ENCODE results near the gene AUTS2. TPM values are rescaled to one million over a fixed set of nuclear protein-coding genes. Genes with fewer than 3 reads are reported as not detected.

AUTS2 gene
- total and polyA plus RNA-seq, 2 of the 8 experiments (the other 6 are each of a cell fraction or from before 2014, with no cell fraction given), result 25.9 to 101 TPM

- Histone ChIP-seq H2BK120ac (replicated peaks; ENCODE audit: low read depth, low read length) (no peak overlapping the region), H3K36me3 (ENCODE audit: control insufficient read depth in 2 of 4, insufficient read depth in 4 of 4, low read length in 3 of 4) (no peaks in the 10 kb centered on the region), H2AK5ac (ENCODE audit: low read depth, low read length) (no peak overlapping the region), H3K4me1 (replicated peaks in 1 of 4; ENCODE audit: control insufficient read depth in 3 of 4, insufficient read depth in 4 of 4, low read length in 3 of 4) (peaks cover 0 to 7% (median 3%) of the 10 kb centered on the region in 4 experiments; a peak in 3 of 7 replicates), H3K9ac (replicated peaks in 1 of 4; ENCODE audit: extremely low read depth in 1 of 4, low read depth in 3 of 4, low read length in 3 of 4) (no peak overlapping the region), H2BK20ac (ENCODE audit: low read length) (no peak overlapping the region), H4K20me1 (replicated peaks in 1 of 2; ENCODE audit: control insufficient read depth in 1 of 2, insufficient read depth in 2 of 2, low read length in 2 of 2) (no peaks in the 10 kb centered on the region), H3K27me3 (replicated peaks in 1 of 4; ENCODE audit: control insufficient read depth in 3 of 4, extremely low read depth in 1 of 4, insufficient read depth in 3 of 4, low read length in 3 of 4) (no peaks in the 10 kb centered on the region), H3K9me3 (ENCODE audit: insufficient read depth in 2 of 2, low read depth in 1 of 2, low read length in 1 of 2) (no peaks in the 10 kb centered on the region), H3K23me2 (ENCODE audit: low read depth, low read length) (no peaks in the 10 kb centered on the region), H2BK12ac (ENCODE audit: low read depth, low read length) (no peak overlapping the region), H3K23ac (ENCODE audit: insufficient read length) (no peak overlapping the region), H3K18ac (ENCODE audit: extremely low read depth, low read length) (no peak overlapping the region), H3K14ac (ENCODE audit: insufficient read length) (no peak overlapping the region), H4K8ac (ENCODE audit: extremely low read depth, insufficient read depth, low read length) (no peak overlapping the region), H3K4me3 (ENCODE audit: extremely low read depth in 1 of 4, insufficient read depth in 2 of 4, low read depth in 3 of 4, low read length in 4 of 4) (no peak overlapping the region), H2BK5ac (ENCODE audit: low read depth, low read length) (no peak overlapping the region), H3K27ac (ENCODE audit: low read depth, low read length) (no peak overlapping the region), H4K91ac (replicated peaks; ENCODE audit: insufficient read length, low read length) (no peak overlapping the region), H3K79me2 (ENCODE audit: control insufficient read depth in 1 of 2, insufficient read depth in 2 of 2, low read length in 2 of 2) (no peaks in the 10 kb centered on the region), H4K5ac (ENCODE audit: insufficient read length, low read depth, low read length) (no peak overlapping the region), H2BK15ac (ENCODE audit: low read length) (no peak overlapping the region), H2AFZ (ENCODE audit: low read length) (no peak overlapping the region), H3K4me2 (ENCODE audit: insufficient read depth in 1 of 2, low read depth in 2 of 2, low read length in 2 of 2) (no peak overlapping the region), H3K79me1 (ENCODE audit: low read depth, low read length) (no peaks in the 10 kb centered on the region), H3K56ac (replicated peaks; ENCODE audit: insufficient read length, low read depth, low read length) (no peak overlapping the region), H3K4ac (replicated peaks; ENCODE audit: insufficient read length, low read depth, low read length) (no peak overlapping the region)
- 94% methylated on average over 2 of the region's 2 CpGs; no CpG with 5 or more reads in 1 of the 2 experiments for WGBS, 2 experiments (ENCODE audit: extremely low coverage in 1 of 2, insufficient coverage in 1 of 2, insufficient read length in 1 of 2, insufficient replicate concordance in 2 of 2, low coverage in 1 of 2, low lambda C conversion rate in 2 of 2, missing lambda C conversion rate in 1 of 2)
- FAIRE-seq, result no peak
- ChIA-PET CTCF (ENCODE audit: partially characterized antibody) (interaction anchor here (0.7 to 1.2 kb wide), 2 partner anchors 30 to 77 kb away, joined by 3 read pairs; no protein-coding TSS in a partner anchor), POLR2A (ENCODE audit: partially characterized antibody) (no interaction called here)
- DNase-seq (ENCODE audit: low read depth in 1 of 2, low spot score in 2 of 2), result no peak
- TF ChIP-seq BCL11A (IDR thresholded peaks at IDR 0.05; ENCODE audit: low read depth in 2 of 2, low read length in 2 of 2), result no peak
- no peak for TF ChIP-seq CTCF (IDR thresholded peaks at IDR 0.05; ENCODE audit: control extremely low read depth in 1 of 3, insufficient read depth in 1 of 3, low read depth in 1 of 3, low read length in 3 of 3)
- no peak for TF ChIP-seq ATF2 (IDR thresholded peaks at IDR 0.05; ENCODE audit: low read length)
- no peak for TF ChIP-seq SIN3A (conservative IDR thresholded peaks at IDR 0.05 in 1 of 2, IDR thresholded peaks at IDR 0.05 in 1 of 2; ENCODE audit: low read depth in 1 of 2, low read length in 2 of 2)
- TF ChIP-seq ZNF274 (IDR thresholded peaks at IDR 0.05; ENCODE audit: borderline replicate concordance, extremely low read depth, low read length), result no peak
- TF ChIP-seq TAF7 (optimal IDR thresholded peaks at IDR 0.05; ENCODE audit: borderline replicate concordance, low read depth, low read length), result no peak
- TF ChIP-seq MAX (IDR thresholded peaks at IDR 0.05), result no peak
- no peak for TF ChIP-seq USF2 (IDR thresholded peaks at IDR 0.05; ENCODE audit: low read length)
Observed at GRCh38 chr7:69743436-69743835, 145.2 kb downstream of the AUTS2 start.
